Right ventricle myocardium superior (tissue), 1 donor: ENCODE data around the gene FBXW9. TPM values are rescaled to one million over a fixed set of nuclear protein-coding genes. Genes with fewer than 3 reads are reported as not detected.
"Not testable (repeated sequence)": the region's sequence is repeated elsewhere in the genome, so short reads cannot be mapped to it uniquely, and the experiment has no call there.

Experiments
- ATAC-seq: fragments of 200-7000 bp; cut with Tn5 transposase; one replicate; pipeline ENCODE4 v1.9.1; 2020; ENCODE audit warnings: mild to moderate bottlenecking; ENCODE audit not compliant: poor library complexity
- DNase-seq: peaks from one replicate; pipeline ENCODE4 v3.0.0-alpha.2; 2020
- intact Hi-C: fragments of 100-400 bp; cut with DNase I; formaldehyde crosslinking; loops from one replicate; pipeline ENCODE4 v1.11.2; 2022
- total RNA-seq: library from RNA; stranded (reverse); fragmentation: NEBNext Ultra II Directional; extraction: Animal tissue kit (Norgen Biotek cat#: 25700); gene quantifications from one replicate; pipeline ENCODE4 v1.2.1, GENCODE V29; 2021
- donor health status: DM: no; HTN: yes; CAD: no; lungs with severe emphysema.

Gene FBXW9
- total RNA-seq, 1 donor from 2014 or later = 2.0 TPM

DNA sequence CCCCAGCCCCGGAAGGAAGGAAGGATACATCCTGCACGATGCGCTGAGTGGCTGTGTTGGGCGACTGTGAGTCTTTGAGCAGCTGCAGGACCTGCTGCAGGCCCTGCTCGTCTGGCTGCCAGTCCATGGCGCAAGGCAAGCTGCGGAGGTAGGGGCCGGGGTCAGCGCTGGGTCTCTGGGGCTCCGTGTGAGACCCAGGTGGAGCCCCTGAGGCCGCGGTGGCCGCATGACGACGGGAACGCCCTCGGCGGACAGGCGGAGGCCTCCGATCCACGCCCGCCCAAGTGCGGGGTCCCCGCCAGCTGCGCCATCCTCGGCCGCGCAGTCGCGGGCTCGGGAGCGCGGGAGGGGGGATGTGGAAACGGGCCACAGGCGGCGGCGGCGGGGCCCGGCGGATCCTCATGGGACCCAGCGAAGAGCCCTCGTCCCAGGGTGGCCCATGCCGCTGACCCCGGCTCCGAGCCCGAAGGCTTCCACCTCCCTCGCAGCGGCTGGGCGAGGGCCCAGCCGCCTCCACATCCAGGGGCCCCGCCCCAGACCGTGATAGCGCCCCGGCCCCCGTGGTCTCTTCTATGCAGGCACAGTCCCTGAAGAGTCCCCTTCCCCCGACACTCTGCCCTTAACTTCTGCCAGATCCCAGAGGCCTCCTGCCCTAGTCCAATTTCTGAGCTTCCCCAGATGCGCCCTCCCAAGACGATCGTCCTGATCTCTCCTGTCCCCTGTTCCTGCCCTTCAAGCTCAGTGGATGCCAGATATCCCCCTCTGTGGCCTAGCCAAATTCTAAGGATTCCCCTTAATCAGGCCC, 24.6 kb upstream of the FBXW9 start:
- ATAC-seq = peak; percentile 23
- intact Hi-C loops = no loop called here
- peak; percentile 53 for DNase-seq

DNA sequence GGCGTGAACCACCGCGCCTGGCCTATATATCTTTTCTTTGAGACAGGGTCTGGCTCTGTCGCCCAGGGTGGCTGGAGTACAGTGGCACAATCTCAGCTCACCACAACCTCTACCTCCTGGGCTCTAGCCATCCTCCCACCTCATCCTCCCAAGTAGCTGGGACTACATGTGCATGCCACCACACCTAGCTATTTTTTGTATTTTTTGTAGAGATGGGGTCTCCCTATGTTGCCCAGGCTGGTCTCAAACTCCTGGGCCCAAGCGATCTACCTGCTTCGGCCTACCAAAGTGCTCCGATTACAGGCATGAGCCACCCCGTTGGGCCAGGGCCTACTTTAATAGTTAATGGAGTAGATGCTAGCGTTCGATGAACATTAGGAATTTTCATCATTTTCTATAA, 23.9 kb upstream of the FBXW9 start:
- intact Hi-C loops = no loop called here
- no peak for DNase-seq
- ATAC-seq = no peak

DNA sequence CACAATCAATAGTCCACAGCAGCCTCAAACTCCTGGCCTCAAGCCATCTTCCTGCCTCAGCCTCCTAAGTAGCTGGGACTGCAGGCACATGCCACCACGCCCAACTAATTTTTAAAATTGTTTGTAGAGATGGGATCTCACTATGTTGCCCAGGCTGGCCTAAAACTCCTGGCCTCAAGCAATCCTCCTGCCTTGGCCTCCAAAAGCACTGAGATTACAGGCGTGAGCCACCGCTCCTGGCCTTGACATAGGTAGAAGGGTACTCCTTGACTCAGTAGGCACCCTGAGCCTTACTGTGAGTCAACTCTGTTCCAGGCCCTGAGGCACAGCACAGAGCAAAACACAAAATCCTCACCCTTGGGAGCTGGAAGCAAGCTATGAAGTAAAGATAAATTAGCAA, 19.5 kb upstream of the FBXW9 start:
- no peak for DNase-seq
- intact Hi-C loops = no loop called here

DNA sequence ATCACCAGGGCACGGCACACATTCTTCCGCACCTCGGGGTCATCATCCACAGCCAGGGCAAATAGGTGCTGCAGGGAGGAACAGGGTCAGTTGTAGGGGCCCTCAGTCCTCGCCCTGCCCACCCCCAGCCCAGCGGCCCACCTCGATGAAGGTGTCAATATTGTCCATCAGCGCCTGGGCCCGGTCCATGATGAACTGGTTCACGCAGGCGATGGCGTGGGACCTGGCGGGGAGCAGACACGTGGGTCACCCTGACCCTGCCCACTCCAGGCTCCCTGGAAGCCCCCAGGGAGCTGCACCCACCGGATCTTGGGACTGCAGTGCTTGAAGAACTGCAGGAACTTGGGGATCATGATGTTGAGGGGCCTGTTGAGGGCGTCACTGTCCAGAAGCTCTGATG, 18.7 kb upstream of the FBXW9 start:
- intact Hi-C loops = no loop called here

More for the DNA sequence above, 19.5 kb upstream of the FBXW9 start:
- no peak for ATAC-seq

DNA sequence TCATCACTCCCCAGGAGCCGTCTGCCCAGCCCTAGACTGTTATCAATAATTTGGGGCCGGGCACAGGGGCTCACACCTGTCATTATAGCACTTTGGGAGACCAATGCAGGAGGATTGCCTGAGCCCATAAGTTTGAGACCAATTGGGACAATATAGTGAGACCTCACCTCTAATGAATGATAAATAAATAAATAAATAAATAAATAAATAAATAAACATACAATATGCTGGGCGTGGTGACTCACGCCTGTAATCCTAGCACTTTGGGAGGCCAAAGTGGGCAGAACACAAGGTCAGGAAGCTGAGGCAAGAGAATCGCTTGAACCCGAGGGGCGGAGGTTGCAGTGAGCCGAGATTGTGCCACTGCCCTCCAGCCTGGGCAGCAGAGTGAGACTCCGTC, 16.9 kb upstream of the FBXW9 start:
- intact Hi-C loops = loop anchor here (5.0 kb wide), 1 partner anchor 44 kb away; no protein-coding TSS in a partner anchor
- not testable (repeated sequence) for ATAC-seq, DNase-seq

More for the DNA sequence above, 18.7 kb upstream of the FBXW9 start:
- no peak for DNase-seq
- ATAC-seq = no peak

DNA sequence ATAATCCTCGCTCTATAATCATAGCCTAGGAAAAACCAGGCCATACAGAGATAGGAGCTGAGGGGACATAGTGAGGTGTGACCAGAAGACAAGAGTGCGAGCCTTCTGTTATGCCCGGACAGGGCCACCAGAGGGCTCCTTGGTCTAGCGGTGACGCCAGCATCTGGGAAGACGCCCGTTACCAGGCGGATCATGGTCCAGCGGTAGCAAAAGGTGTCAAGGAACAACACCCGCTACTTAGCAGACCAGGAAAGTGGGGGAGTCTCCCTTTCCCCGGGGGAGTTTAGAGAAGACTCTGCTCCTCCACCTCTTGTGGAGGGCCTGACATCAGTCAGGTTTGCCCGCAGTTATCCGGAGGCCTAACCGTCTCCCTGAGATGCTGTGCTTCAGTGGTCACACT, 15.6 kb upstream of the FBXW9 start:
- ATAC-seq, DNase-seq: not testable (repeated sequence)
- intact Hi-C loops = loop anchor here (5.0 kb wide), 1 partner anchor 45 kb away; no protein-coding TSS in a partner anchor

DNA sequence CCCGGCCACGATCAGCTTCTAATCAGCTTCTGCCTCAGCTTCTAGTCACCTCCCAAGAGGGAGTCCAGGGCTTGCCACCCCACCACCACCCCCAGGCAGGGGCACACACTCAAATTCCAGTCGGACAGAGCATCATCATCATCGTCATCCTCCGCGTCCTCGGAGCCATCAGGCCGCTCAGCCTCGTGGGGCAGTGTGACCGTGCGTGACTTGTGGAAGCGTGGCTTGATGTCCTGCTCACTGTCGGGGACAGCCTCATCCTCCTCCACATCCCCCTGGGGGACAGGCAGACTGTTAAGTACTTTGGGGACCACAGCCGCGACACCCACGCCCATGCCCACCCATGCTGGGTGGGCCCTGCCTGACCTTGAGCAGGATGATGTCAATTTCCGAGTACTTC, 14.8 kb upstream of the FBXW9 start:
- ATAC-seq (no peak), DNase-seq (no peak)
- intact Hi-C loops = loop anchor here (5.0 kb wide), 1 partner anchor 46 kb away; no protein-coding TSS in a partner anchor

DNA sequence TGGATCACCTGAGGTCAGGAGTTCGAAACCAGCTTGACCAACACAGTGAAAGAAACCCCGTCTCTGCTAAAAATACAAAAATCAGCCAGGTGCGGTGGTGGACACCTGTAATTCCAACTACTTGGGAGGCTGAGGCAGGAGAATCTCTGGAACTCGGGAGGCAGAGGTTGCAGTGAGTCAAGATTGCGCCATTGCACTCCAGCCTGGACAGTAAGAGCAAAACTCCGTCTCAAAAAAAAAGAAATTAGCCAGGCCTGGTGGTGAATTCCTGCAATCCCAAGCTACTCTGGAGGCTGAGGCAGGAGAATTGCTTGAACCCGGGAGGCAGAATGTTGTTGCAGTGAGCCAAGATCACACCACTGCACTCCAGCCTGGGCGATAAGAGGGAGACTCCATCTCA, 12.2 kb upstream of the FBXW9 start:
- no peak for ATAC-seq
- DNase-seq = no peak
- intact Hi-C loops = no loop called here

DNA sequence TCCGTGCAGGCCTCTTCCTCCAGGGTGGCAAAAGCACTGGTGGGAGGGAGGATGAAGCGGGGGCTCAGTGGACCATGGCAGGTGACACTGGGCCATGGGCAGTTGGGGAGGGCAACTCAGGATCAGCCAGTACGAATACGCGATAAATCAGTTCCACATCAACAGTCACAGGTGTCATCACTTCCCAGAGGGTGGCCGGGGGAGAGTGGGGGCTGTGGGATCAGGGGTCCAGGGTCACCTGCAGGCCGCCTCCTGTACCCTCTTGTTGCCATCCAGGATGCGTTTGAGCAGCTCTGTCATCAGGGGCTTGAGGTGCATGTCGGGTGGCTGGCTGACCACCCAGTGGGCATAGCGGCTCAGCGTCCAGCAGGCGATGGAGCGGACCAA, 9.9 kb upstream of the FBXW9 start:
- ATAC-seq = no peak
- intact Hi-C loops = no loop called here
- DNase-seq = no peak

DNA sequence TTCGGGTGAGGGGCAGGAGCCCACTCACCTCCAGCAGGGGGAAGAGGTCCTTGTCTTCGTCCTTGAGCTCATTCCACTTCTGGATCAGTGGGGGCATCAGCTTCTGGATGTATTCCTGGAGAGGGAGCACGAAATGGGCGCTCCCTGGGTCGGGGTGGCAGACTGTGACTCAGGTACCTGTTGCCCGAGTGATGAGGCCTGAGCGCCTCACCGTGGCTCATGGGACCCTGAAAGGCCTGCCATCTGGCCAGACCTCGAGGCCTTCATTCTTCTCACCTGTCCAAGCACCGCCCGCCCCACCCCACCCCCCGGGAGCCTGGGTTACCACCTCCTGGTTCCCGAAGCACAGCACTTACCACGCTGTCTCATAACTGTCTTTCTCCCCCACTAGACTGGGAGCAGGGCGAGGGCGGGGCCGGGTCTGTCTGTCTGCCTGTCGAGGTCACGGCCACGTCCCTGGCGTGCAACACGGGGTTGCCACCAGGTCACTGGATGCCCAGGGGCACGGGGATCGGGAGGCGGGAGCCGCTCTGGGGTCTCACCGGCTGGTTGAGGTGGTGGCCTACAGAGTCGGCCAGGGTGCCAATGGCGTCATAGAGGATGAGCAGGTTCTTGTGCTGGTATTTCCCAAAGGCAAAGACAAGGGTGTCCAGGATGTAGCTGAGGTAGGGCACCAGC, 9.4 kb upstream of the FBXW9 start:
- DNase-seq (no peak), ATAC-seq (no peak)
- intact Hi-C loops = no loop called here

DNA sequence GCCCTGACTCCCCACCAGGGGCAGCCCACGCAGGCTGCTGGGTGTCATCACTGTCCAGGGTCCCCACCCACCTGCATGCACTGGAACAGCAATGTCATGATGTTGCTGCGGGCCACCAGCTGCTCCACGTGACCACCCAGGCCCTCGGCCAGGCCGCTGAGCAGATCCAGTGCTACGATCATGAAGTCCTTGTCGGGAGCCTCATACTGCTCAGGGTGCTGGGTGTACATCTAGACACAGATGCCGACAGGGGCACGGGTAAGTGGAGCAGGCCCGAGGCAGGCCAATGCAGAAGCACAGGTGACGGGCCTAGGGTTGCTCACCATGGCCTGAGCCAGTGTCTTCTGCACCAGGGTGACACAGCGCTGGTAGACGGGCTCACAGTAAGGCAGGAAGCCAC, 8.7 kb upstream of the FBXW9 start:
- ATAC-seq (no peak), DNase-seq (no peak)
- intact Hi-C loops = no loop called here

DNA sequence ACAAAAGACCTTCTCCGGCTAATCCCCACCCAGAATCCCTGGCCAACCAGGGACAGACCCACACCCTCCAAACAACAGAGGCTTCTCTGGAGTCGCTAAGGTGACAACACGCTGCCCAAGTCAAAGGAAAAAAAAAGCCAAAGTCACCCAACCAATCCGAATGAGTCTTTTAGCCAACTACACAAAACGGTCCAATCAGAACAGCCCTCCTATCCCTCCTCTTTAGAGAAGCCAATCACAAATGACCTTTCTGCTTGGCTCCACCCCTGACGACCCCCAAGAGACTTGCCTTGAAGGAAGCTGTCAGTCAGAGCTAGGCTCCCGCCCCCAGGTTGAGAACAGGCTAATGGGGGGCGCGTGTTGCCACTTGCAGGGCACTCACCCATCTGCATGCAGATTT, 6.6 kb upstream of the FBXW9 start:
- intact Hi-C loops = no loop called here
- ATAC-seq (no peak), DNase-seq (no peak)

DNA sequence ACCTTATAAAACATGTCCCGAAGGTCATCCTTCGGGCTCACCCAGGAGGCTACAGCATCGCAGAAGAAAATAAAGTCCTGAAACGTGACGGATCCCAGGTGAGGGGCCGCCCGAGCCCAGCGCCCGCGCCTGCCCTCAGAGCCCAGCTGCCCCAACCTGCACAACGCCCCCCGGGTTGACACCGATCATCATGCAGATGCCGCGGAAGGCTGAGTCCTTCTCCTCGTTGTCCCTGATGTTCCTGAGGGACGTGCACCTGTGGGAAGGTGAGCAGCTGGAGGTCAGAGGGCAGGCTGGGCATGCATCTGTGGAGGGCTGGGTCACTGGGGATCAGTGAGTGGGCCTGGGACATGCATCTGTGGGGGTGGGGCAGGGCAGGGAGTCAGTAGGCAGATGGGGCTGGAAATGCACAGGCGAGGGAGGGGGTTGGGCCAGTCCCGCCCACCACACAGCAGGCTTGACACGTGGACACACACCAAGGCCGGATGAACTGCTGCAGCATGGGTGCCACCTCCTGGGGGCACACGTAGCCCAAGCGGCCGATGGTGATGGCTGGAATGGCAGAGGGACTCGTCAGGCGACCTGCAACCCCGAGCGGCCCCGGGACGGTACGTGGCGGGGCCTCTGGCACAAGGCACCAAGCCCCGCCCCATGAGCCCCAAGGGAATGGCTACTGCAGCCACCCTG, 5.3 kb upstream of the FBXW9 start:
- ATAC-seq (no peak), DNase-seq (no peak)
- intact Hi-C loops = no loop called here

DNA sequence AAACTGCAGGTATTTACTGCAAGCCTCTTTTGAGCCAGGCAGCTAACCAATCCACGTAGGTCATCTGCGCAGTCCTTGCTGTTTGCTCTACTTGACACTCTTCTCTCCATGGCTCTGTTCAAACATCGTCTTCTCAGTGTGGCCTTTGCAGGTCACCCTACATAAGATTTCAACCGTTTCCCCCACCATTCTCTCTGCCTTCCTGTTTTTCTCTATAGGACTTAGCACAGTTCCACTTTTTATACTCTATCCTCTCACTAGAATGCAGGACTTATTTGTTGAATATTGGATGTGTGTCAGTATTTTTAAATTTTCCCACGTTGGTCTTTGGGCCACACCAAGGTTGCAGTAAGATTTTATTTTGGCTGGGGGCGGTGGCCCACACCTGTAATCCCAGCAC, 1.7 kb upstream of the FBXW9 start:
- ATAC-seq (no peak), DNase-seq (no peak)
- intact Hi-C loops = no loop called here

DNA sequence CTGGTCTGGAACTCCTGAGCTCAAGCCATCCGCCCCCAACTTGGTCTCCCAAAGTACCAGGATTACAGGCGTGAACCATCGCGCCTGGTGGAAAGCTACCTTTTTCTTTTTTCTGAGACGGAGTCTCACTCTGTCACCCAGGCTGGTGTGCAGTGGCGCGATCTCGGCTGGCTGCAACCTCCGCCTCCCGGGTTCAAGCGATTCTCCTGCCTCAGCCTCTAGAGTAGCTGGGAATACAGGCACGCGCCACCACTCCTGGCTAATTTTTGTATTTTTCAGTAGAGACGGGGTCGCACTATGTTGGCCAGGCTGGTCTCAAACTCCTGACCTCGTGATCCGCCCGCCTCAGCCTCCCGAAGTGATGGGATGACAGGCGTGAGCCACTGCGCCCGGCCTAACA, 994 bp upstream of the FBXW9 start:
- ATAC-seq, intact Hi-C loops, DNase-seq: not testable (repeated sequence)

DNA sequence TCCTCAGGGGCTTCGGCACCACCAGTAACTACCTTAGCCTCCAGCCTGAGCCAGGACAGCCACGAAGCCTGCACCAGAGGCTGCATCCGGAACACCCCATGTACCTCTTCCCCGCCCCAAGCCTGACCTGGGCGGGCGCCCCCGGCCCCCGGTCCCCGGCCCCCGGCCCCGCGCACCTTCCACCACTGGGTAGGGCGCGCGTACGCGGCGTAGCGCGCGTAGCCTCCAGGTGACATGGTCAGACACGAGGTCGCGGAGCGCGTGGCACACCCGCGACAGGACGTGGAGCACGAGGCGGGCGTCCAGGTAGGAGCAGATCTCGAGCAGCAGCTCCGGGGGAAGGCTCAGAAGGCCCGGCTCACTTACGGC, 450 bp downstream of the FBXW9 start:
- intact Hi-C loops = no loop called here
- peak; percentile 18 for ATAC-seq
- no peak for DNase-seq

DNA sequence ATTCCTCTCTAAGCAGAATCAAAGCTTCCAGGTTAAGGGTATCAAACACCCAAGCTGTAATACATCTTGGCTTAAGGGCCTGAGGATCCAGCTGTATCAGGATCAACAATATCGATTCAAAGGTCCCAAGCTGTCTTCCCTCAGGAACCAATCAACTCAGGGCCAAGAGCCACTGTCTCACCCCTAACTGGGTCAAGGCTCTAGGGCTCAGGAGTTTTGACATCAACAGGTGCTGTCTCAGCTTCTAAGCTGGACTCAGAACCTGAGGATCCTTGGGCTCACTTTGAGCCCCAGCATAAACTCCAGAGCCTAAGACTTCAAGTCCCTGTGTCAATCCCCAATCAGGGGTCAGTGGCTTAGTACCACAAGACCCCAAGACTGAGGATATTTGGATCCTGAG, 917 bp downstream of the FBXW9 start:
- intact Hi-C loops = no loop called here
- DNase-seq (no peak), ATAC-seq (no peak)

DNA sequence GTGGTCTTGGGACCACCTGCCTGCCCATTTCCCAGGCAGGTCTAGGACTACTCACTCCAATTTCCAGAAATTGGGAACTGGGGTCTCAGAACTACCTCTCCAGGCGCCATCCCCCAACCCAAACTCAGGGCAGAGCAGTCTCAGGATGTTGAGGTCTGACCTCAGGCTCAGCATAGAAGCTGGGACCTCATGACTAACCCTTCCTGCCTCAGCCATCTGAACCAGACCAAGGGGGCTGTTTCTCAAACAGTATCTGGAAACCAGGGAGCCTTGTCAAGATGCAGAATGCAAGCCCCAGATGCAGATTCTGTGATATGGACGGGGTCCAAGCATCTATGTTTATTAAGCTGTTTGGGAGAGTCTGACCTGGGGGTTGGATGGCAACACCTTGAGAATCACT, 1.3 kb downstream of the FBXW9 start:
- ATAC-seq (no peak), DNase-seq (no peak)
- intact Hi-C loops = no loop called here

DNA sequence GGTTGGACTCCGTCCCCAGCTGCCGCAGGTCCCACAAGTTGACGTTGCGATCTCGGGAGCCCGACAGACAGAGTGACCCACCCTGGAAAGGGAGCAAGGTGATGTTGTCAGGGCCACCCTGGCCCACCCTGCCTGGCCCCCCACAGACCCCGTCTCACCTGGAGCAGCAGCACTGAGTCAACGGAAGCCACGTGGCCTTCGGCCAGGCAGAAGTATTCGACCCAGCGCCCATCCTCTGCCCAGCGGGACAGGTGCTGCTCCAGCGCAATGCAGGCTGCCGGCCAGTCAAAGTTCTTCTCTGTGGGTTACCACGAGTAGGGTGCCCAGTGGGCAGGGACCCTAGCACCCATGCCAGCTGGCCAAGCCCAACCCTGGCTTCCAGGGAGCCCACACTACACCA, 1.8 kb downstream of the FBXW9 start:
- intact Hi-C loops = no loop called here
- no peak for ATAC-seq
- DNase-seq = no peak

DNA sequence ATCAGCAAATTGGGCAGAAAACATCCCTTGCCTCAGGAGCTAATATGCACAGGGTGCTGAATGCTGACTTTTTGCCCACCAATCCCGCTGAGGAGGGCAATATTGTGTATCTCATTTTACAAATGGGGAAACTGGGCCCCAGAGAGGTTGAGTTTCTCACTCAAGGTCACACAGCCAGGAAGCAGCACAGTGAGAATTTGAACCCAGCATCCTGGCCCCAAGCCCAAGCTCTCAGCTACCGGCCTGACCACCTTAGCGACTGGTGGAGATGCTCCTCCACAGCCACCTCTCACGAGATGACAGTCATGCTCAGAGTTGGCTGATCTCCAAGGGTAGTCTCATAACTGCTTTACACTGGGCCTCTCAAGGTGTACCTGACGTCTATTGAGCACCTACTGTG, 3.5 kb downstream of the FBXW9 start:
- DNase-seq (no peak), ATAC-seq (no peak)
- intact Hi-C loops = no loop called here
